Activated T-helper 2 cell treated with anti-CD3 and anti-CD28 coated beads, Interferon-gamma antibody, Interleukin-2, Interleukin-4, amounts not matched to agents 10 μg/mL and 5 μg/mL and 100 μg/mL, durations not matched to agents 14 hours and 24 hours and 36 hours (primary cell): ENCODE results near the gene DOK3. TPM values are rescaled to one million over a fixed set of nuclear protein-coding genes. Genes with fewer than 3 reads are reported as not detected.

ENCODE experiments used
- DNase-seq: peaks from one replicate; pipeline ENCODE4 v3.0.0; 2021; ENCODE audit warnings: low spot score
- H3K27ac Mint-ChIP-seq: one replicate; pipeline ENCODE4 v1.8.0; 2021; ENCODE audit warnings: mixed read lengths
- H3K27me3 Mint-ChIP-seq: one replicate; pipeline ENCODE4 v1.8.0; 2021; ENCODE audit warnings: low read depth, mixed read lengths
- H3K36me3 Mint-ChIP-seq: one replicate; pipeline ENCODE4 v1.8.0; 2021; ENCODE audit warnings: low read depth, mixed read lengths
- H3K4me1 Mint-ChIP-seq: one replicate; pipeline ENCODE4 v1.8.0; 2021; ENCODE audit warnings: low read depth, mixed read lengths
- H3K4me3 Mint-ChIP-seq: one replicate; pipeline ENCODE4 v1.8.0; 2021; ENCODE audit warnings: low read depth, mild to moderate bottlenecking, moderate library complexity, mixed read lengths
- H3K9me3 Mint-ChIP-seq: one replicate; pipeline ENCODE4 v1.8.0; 2021; ENCODE audit warnings: mixed read lengths
- intact Hi-C: fragments of 100-400 bp; cut with micrococcal nuclease; formaldehyde crosslinking; loops from one replicate; pipeline ENCODE4 v1.15.1; 2023
- total RNA-seq: library from RNA; stranded (reverse); gene quantifications from 2 replicates; pipeline ENCODE4 v1.2.3, GENCODE V29; 2022

The DOK3 gene
- total RNA-seq, 1 donor from 2014 or later, result 3.3 TPM

DNA sequence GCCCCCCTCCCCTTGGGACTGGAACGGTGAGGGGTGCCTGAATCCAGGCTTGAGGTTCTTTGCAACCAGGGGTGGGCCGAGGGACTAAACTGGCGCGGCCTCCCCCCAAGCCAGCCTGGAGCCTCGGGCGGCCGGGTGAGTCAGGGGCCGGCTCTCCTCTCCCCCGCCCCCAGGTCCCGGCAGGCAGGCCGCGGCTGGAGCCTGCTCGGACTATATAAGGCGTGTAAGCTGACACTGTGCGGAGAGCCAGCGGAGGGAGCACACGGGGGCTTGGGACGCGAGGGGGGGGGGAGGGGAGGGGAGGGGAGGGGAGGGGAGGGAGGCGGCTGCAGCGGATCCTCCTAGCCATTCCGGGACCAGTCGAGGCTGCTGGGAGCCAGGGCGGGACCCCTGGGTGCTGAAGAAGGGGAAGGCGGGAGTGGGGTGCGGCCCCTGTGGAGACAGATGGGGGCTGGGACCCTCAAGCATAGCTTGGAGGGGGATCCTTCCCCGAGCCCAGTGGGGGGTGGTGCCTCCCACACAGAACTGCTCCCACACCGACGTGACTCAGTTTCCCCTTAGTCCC lies 12.8 kb downstream of the DOK3 start:
- intact Hi-C loops, result loop anchor here (1.0 to 5.0 kb wide), 7 partner anchors 19 to 385 kb away; partner anchors contain the start of genes DDX41 and GRK6
- Mint-ChIP-seq H3K9me3 (no peaks in the 10 kb centered on the region), H3K27ac (no peak overlapping the region), H3K36me3 (peaks cover 14% of the 10 kb centered on the region), H3K4me3 (peak overlapping the region; percentile 78), H3K27me3 (peaks cover 18% of the 10 kb centered on the region), H3K4me1 (peaks cover 23% of the 10 kb centered on the region)
- no peak for DNase-seq

DNA sequence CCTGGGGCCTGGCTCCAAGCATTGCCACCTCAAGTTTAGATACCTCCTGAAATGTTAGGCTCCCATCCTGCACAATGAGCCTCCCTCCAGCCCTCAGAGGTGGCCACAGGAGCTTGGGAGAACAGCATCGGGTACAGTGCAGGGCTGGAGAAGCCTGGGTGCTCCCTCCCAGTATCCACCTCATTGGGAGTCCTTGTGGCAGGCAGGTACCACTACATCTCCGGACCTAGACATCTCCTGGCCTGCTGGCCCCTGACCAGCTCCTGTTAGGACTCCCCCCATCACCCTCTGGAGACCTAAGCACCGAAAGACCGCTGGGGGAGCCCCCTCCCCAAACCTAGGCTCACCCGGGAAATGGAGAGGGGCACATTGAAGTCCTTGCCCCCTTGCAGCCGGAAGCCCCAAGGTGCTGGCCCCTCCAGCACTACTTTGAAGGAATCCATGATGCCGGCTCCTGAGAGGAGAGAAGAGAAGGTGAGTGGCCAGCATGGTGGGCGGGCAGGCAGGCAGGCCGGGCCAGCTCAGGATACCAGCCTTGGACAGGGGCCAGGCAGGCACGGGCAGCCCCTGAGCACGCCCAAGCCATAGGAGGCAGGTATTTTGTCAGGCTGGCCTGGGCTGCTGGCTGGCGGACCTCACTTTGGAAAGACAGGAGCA lies 13.4 kb downstream of the DOK3 start:
- Mint-ChIP-seq H3K27me3 (peaks cover 18% of the 10 kb centered on the region), H3K4me1 (peaks cover 23% of the 10 kb centered on the region), H3K36me3 (peaks cover 17% of the 10 kb centered on the region), H3K27ac (peak overlapping the region; percentile 60), H3K4me3 (peak overlapping the region; percentile 78), H3K9me3 (no peaks in the 10 kb centered on the region)
- no peak for DNase-seq
- intact Hi-C loops, result loop anchor here (2.0 to 5.0 kb wide), 3 partner anchors 69 to 384 kb away; partner anchors contain the start of gene GRK6

DNA sequence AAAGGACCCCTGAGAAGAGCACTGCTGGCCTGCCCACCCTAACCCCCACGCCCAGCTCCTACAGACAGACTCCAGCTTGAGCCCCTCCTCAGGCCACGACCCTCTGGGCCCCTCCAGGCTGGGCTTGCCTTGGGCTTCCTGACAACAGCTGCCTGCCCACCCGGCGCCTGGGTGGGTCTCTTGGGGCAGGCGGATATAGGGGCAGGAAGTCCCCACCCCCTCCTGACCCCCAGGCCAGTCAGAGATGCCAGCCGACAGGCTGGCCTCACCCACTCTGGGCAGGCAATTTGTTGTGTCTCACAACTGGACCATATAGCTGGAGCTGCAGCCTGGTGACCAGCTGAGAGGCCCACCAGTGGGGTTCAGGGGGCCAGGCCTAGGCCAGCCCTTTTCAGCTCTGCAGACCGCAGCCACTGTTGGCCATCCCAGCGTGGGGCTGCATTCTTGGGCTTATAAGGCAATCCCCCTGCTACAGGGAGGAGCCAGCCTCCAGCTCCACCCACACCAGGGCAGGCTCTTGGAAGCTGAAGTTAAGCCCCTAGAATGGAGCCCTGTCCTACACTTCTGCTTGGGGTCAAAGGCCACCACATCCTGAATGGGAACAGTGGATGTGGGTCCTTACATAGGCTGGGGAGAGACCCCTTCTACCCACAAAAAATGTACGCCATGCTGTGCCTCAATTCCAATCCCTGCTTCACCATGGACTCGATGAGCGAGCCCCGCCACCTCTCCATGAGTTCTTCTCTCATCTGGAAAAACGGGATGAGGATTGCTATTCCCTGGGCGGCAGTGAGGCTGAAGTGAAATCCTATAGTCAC lies 14.2 kb downstream of the DOK3 start:
- Mint-ChIP-seq H3K36me3 (peaks cover 23% of the 10 kb centered on the region), H3K27ac (no peak overlapping the region), H3K9me3 (no peaks in the 10 kb centered on the region), H3K4me3 (peak overlapping the region; percentile 78), H3K27me3 (peaks cover 18% of the 10 kb centered on the region), H3K4me1 (peaks cover 23% of the 10 kb centered on the region)
- no peak for DNase-seq
- intact Hi-C loops, result loop anchor here (2.0 to 5.0 kb wide), 3 partner anchors 69 to 383 kb away; partner anchors contain the start of gene GRK6

DNA sequence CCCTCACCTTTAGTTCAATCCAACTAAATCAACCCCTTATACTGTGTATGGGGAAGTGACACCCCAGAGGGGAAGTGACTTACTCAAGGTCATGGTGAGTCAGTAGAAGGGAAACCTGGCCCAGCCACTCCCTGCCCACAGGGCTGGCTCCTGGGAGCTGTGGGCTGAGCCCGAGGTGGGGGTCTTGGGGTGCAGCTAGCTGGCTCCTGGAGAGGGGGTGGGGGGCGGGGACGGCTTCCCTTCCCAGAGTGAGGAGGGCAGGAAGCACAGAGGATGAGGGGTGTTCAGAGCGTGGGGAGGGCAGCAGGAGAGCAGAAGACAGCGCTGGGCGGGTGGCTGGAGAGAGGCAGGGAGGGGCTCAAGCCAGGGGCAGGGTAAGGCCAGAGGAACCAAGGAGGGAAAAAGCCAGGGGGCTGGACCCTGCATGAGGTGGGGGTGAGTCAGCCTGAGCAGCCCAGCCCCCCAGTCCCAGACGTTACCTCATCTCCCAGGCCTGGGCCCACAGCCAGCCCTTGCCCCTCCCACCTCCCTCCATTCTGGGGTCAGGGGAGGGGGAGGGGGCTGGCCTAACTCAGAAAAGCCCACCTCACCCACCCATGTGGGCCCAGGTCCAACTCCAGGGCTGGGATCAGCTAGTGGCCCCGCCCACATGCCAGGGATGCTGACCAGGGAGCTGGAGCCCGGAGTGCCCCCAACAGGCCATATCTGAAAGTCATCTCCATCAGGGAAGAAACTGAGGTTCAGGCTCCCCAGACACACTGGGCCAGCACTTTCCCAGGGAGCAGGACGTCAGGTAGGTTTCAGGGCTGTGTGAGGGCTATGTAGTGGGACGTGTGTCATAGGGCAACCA lies 15.1 kb downstream of the DOK3 start:
- Mint-ChIP-seq H3K36me3 (peaks cover 29% of the 10 kb centered on the region), H3K9me3 (no peaks in the 10 kb centered on the region), H3K27ac (peak overlapping the region; percentile 69), H3K27me3 (peaks cover 12% of the 10 kb centered on the region), H3K4me3 (peak overlapping the region; percentile 13), H3K4me1 (peaks cover 20% of the 10 kb centered on the region)
- DNase-seq, result no peak
- intact Hi-C loops, result loop anchor here (5.0 kb wide), 1 partner anchor 382 kb away; no protein-coding TSS in a partner anchor

DNA sequence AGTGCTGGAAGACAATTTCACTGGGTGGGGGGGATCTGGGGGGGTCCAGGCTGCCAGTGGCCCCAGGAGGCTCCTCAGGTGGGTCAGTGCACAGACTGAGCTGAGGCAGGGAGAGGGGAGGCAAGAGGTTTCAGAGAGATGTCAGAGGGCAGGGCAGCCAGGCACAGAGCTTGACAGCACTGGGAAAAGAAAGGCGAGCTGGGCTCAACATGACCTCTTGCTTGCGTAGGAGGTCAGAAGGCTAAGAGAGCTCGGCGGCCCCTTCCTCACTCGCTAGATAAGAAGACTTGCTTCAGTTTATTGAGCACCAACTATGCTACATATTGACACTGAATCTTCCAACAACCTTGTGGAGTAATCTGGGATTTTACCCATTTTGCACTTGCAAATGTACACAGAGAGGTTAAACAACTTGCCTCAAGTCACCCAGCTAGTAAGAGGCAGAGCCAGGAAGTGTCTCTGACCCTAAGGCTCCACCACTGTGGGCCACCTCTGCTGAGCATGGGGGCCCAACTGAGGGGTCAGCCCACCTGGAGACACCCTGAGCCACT lies 15.8 kb downstream of the DOK3 start:
- Mint-ChIP-seq H3K9me3 (no peaks in the 10 kb centered on the region), H3K27ac (peak overlapping the region; percentile 69), H3K27me3 (peaks cover 10% of the 10 kb centered on the region), H3K4me1 (peaks cover 20% of the 10 kb centered on the region), H3K36me3 (peaks cover 32% of the 10 kb centered on the region), H3K4me3 (no peak overlapping the region)
- no peak for DNase-seq
- intact Hi-C loops, result no loop called here

DNA sequence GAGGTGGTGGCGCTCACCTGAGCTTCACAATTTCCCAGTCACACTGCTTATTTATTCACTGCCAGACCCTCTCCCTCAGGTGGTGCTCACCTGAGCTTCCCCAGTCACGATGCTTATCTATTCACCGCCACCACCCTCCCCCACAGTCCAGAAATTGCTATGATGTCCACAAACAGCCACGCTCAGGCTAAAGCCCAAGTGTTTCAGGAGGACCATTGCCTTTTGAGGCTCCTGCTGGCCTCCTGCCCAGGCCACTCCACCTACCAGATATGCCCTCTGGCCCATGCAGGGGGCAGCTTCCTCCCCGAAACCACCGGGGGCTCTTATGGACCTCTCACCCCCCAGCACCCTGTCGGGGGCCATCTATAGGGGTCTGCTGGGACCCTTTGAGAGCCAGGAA lies 16.8 kb downstream of the DOK3 start:
- Mint-ChIP-seq H3K9me3 (no peaks in the 10 kb centered on the region), H3K4me1 (peaks cover 17% of the 10 kb centered on the region), H3K27ac (peak overlapping the region; percentile 29), H3K27me3 (peaks cover 2% of the 10 kb centered on the region), H3K4me3 (no peak overlapping the region), H3K36me3 (peaks cover 39% of the 10 kb centered on the region)
- intact Hi-C loops, result no loop called here
- no peak for DNase-seq

DNA sequence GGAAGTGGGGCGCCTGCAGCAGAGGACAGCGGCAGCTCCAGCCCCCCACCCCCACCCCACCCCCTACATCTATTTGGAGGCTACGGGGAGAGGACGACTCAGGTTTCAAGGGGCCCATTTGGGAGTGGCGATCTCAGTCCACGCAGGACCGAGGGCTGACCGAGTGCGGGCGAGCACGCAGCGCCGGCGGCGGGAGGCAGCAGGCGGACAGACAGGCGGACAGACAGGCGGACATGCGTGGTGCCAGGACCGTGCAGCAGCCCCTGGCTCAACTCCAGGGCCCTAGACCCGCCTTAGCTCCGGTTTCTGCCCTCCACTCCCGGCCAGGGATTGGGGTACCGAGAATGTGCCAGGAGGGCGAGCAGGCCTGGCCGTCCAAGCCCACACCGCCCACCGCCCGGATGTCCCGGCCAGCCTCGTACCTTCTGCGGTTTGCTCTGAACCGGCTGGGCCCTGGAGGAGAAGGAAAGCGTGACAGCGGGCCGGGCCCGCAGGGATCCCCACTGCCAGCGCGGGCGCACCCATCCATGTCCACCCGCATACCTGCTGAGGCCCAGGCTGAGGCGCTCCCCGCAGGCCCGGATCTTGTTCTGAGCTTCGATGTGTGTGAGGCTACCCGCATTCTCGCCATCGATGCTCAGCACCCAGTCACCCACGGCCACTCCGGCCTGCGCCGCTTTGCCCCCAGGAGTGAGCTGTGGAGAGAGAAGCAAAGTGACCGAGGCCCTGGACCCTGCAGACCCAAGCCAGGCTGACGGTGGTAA lies 17.5 kb downstream of the DOK3 start:
- H3K4me3 Mint-ChIP-seq, result no peak overlapping the region
- intact Hi-C loops, result no loop called here
- H3K4me1 Mint-ChIP-seq, result peaks cover 17% of the 10 kb centered on the region
- H3K27me3 Mint-ChIP-seq, result no peaks in the 10 kb centered on the region
- peaks cover 43% of the 10 kb centered on the region for H3K36me3 Mint-ChIP-seq
- H3K9me3 Mint-ChIP-seq, result no peaks in the 10 kb centered on the region
- no peak overlapping the region for H3K27ac Mint-ChIP-seq
- DNase-seq, result no peak

DNA sequence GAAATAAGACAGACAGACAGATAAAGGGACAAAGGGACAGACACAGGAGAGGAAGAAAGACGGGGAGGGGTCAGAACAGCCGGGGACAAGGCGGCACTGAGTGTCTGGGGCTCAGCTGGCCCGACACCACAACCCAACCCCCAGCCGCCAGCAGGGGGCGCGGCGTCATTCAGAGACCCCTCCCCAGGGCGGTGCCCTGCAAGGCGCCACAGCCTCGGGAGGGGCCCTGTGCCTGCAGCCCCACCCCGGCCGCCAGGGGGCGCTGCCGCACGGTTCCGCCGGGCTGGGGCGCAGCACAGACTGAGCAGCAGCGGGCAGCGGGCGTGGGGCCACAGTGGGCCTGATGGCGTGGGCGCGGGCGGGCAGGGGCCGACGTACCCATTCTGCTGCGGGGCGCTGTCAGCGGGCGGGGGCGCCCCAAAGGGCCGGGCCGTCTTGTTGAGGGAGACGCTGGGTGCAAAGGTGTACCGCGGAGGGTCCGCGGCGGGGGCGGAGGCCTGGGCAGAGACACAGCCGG lies 18.1 kb downstream of the DOK3 start:
- Mint-ChIP-seq H3K27me3 (no peaks in the 10 kb centered on the region), H3K36me3 (peaks cover 45% of the 10 kb centered on the region), H3K4me3 (no peak overlapping the region), H3K27ac (no peak overlapping the region), H3K9me3 (no peaks in the 10 kb centered on the region), H3K4me1 (peaks cover 17% of the 10 kb centered on the region)
- intact Hi-C loops, result no loop called here
- DNase-seq, result peak; percentile 26

DNA sequence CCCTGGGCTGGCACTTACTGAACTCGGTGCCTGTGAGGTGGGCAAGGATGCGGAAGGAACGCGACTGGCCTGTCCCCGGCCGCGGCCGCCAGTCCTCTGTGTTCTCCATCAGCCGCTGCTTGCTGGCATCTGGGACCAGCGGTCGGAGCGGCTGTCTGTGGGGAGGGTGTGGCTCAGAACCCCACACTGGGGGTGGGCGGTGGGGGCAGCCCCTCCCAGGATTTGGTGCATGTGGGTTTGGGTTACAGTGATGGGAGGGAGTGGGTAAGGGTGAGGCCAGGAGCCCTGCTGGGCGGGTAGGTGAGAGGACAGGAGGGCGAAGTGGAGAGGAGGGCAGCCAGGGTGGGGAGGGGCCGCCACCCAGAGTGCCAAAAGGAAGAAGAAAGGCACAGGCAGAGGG lies 18.6 kb downstream of the DOK3 start:
- DNase-seq, result no peak
- no peak overlapping the region for H3K4me3 Mint-ChIP-seq
- intact Hi-C loops, result no loop called here
- peaks cover 13% of the 10 kb centered on the region for H3K4me1 Mint-ChIP-seq
- peaks cover 45% of the 10 kb centered on the region for H3K36me3 Mint-ChIP-seq
- H3K27ac Mint-ChIP-seq, result no peak overlapping the region
- H3K27me3 Mint-ChIP-seq, result no peaks in the 10 kb centered on the region
- H3K9me3 Mint-ChIP-seq, result no peaks in the 10 kb centered on the region

DNA sequence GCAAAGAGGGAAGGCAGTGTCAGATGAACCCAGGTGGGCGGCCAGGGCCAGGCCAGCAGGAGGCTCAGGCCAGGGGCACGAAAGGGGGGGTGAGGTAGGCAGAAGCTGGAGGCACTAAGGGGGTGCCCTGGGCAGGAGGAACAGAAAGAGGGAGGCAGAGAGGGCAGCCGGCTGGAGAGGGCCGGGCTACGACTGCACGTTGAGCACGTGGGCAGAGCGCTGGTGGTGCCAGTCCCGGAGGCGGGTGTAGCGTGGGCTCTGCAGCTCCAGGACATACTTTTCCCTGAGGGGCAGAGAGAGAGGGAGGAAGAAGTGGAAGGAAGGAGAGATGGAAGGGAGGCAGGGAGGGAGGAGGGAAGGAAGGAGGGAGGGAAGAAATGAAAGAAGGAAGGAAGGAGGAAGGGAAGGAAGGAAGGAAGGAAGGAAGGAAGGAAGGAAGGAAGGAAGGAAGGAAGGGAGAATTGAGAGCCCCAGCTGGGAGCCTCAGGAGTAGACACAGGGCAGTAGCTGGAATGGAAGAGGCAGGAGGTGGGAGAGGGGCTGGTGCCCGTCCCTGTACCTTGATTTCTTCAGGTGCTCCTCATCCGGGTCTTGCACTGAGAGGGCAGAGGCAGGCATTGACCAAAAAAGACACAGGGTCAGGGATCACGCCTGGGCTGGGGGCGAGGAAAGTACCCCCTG lies 19.2 kb downstream of the DOK3 start:
- intact Hi-C loops, result no loop called here
- no peak for DNase-seq
- H3K27me3 Mint-ChIP-seq, result no peaks in the 10 kb centered on the region

DNA sequence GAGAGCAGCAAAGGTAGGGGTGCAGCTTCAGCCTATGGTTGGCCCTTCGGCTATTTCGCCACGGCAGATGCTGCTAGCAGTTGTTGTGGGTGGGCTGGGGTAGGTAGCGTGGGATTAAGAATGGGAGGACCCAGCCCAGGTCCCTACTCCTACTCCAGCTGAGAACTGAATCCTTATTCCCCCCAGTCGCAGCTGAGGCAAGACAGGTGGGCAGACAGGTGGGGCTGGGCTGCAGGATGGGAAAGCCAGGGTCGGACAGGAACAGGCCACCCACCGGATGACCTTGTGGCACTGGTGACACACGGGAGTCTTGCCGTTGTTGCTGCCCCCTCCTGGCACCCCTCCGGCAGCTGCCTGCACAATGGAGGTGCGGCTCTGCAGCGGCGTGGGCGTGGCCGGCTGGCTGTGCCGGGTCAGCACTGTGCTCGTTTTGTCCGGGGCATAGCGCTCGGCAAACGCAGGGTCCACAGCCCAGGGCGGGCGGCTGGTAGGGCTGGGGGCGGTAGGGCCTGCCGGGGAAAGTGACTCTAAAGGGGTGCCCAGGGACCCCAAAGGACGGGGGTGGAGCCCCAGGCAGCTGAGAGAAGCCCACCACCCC lies 20.4 kb downstream of the DOK3 start:
- no peak overlapping the region for H3K27ac Mint-ChIP-seq
- no peaks in the 10 kb centered on the region for H3K27me3 Mint-ChIP-seq
- no peaks in the 10 kb centered on the region for H3K9me3 Mint-ChIP-seq
- no peak overlapping the region for H3K4me3 Mint-ChIP-seq
- peaks cover 55% of the 10 kb centered on the region for H3K36me3 Mint-ChIP-seq
- H3K4me1 Mint-ChIP-seq, result peaks cover 8% of the 10 kb centered on the region
- no peak for DNase-seq
- intact Hi-C loops, result no loop called here

More for the DNA sequence above, 19.2 kb downstream of the DOK3 start:
- Mint-ChIP-seq H3K36me3 (peaks cover 48% of the 10 kb centered on the region), H3K4me1 (peaks cover 12% of the 10 kb centered on the region), H3K4me3 (no peak overlapping the region), H3K9me3 (no peaks in the 10 kb centered on the region), H3K27ac (no peak overlapping the region)
